B cell (primary cell): ENCODE data around the gene RCAN1. TPM values are rescaled to one million over a fixed set of nuclear protein-coding genes. Genes with fewer than 3 reads are reported as not detected.

ENCODE experiments used
- ATAC-seq: fragments of 200-7000 bp; cut with Tn5 transposase; one replicate; pipeline ENCODE4 v1.10.0; 2021; ENCODE audit warnings: low read depth, mild to moderate bottlenecking, moderate number of reproducible peaks, moderate library complexity
- CTCF ChIA-PET: fragments of 350-600 bp; sonication (Branson Sonifier 250); formaldehyde crosslinking; loops from one replicate; lab custom pipeline; 2021; ENCODE audit warnings: antibody characterized with exemption, inconsistent platforms; lab: Charles Lee
- POLR2A ChIA-PET: fragments of 350-600 bp; sonication (Branson Sonifier 250); formaldehyde crosslinking; loops from one replicate; lab custom pipeline; 2021; ENCODE audit warnings: antibody characterized with exemption; lab: Charles Lee
- DNase-seq: peaks from one replicate; pipeline ENCODE4 v3.0.0; 2013
- H2AFZ ChIP-seq: 2 replicates; pipeline ENCODE4 v1.6.1; 2012; ENCODE audit warnings: mild to moderate bottlenecking, low read depth, low read length; ENCODE audit not compliant: insufficient read depth, poor library complexity, severe bottlenecking
- H3K27ac ChIP-seq, 2 donors: 1 replicate in 1 of 2; 2 replicates in 1 of 2; pipeline ENCODE4 v1.5.1; 2012 to 2013; ENCODE audit warnings: low read length in 2 of 2, mild to moderate bottlenecking in 2 of 2, moderate library complexity in 1 of 2
- H3K27me3 ChIP-seq, 4 experiments: fragments of 200-600 bp in 1 of 4; sonication (generic) in 1 of 4; replicated peaks in 1 of 4; 1 replicate in 2 of 4; 2 replicates in 2 of 4; pipeline versions ENCODE4 v1.6.1 to v1.7.0; 2013 to 2016; ENCODE audit warnings: low read length in 3 of 4, mild to moderate bottlenecking in 2 of 4, mixed read lengths in 1 of 4, moderate library complexity in 1 of 4; ENCODE audit not compliant: insufficient read depth in 4 of 4, control insufficient read depth in 3 of 4; ENCODE audit errors: control extremely low read depth in 1 of 4
- H3K36me3 ChIP-seq, 2 experiments: replicated peaks in 1 of 2; 1 replicate in 1 of 2; 2 replicates in 1 of 2; pipeline versions ENCODE4 v1.6.1 to v1.7.1; 2013; ENCODE audit warnings: low read length in 1 of 2; ENCODE audit not compliant: insufficient read depth in 2 of 2, control insufficient read depth in 1 of 2; ENCODE audit errors: control extremely low read depth in 1 of 2, extremely low read depth in 1 of 2
- H3K4me1 ChIP-seq, 2 donors: fragments of 200-600 bp in 1 of 2; sonication (generic) in 1 of 2; 1 replicate in 1 of 2; 2 replicates in 1 of 2; pipeline versions ENCODE4 v1.5.1 to v1.6.1; 2013 to 2017; ENCODE audit warnings: low read length in 2 of 2; ENCODE audit not compliant: control insufficient read depth in 2 of 2, insufficient read depth in 2 of 2
- H3K4me2 ChIP-seq: replicated peaks from 2 replicates; pipeline ENCODE3; 2012; ENCODE audit warnings: mild to moderate bottlenecking, low read depth, low read length; ENCODE audit not compliant: poor library complexity, severe bottlenecking
- H3K4me3 ChIP-seq, 5 experiments: fragments of 200-600 bp in 1 of 5; sonication (generic) in 1 of 5; 1 replicate in 3 of 5; 2 replicates in 2 of 5; pipeline versions ENCODE4 v1.5.1 to v1.7.0; 2011 to 2016; ENCODE audit warnings: low read length in 4 of 5, mild to moderate bottlenecking in 4 of 5, low read depth in 2 of 5, control low read depth in 1 of 5, moderate library complexity in 1 of 5; ENCODE audit not compliant: insufficient read depth in 1 of 5; ENCODE audit errors: control extremely low read depth in 1 of 5, extremely low read depth in 1 of 5
- H3K79me2 ChIP-seq: fragments of 200-600 bp; sonication (generic); one replicate; pipeline ENCODE4 v1.6.0; 2016; ENCODE audit warnings: low read length; ENCODE audit not compliant: control insufficient read depth, insufficient read depth
- H3K9ac ChIP-seq: fragments of 200-600 bp; sonication (generic); 2 replicates; pipeline ENCODE4 v1.6.1; 2017; ENCODE audit warnings: mild to moderate bottlenecking, low read length, moderate library complexity
- H3K9me3 ChIP-seq, 3 donors: one replicate each; pipeline versions ENCODE4 v1.6.1 to v1.7.1; 2013; ENCODE audit warnings: low read length in 2 of 3; ENCODE audit not compliant: control insufficient read depth in 2 of 3, insufficient read depth in 1 of 3; ENCODE audit errors: control extremely low read depth in 1 of 3
- H4K20me1 ChIP-seq: 2 replicates; pipeline ENCODE4 v1.6.0; 2012; ENCODE audit warnings: mild to moderate bottlenecking, low read length; ENCODE audit not compliant: insufficient read depth, control insufficient read depth, poor library complexity, severe bottlenecking
- H3K27ac Mint-ChIP-seq: one replicate; pipeline ENCODE4 v1.8.0; 2021; ENCODE audit warnings: mixed read lengths
- H3K27me3 Mint-ChIP-seq: one replicate; pipeline ENCODE4 v1.8.0; 2021; ENCODE audit warnings: mixed read lengths
- H3K4me1 Mint-ChIP-seq: one replicate; pipeline ENCODE4 v1.8.0; 2021; ENCODE audit warnings: mixed read lengths
- H3K4me3 Mint-ChIP-seq: one replicate; pipeline ENCODE4 v1.8.0; 2021; ENCODE audit warnings: mixed read lengths
- H3K9me3 Mint-ChIP-seq: one replicate; pipeline ENCODE4 v1.8.0; 2022; ENCODE audit warnings: mixed read lengths; ENCODE audit not compliant: insufficient read depth
- EZH2 ChIP-seq: IDR thresholded peaks from 2 replicates; pipeline ENCODE4 v1.6.1; 2012; ENCODE audit warnings: borderline replicate concordance, low read depth, mild to moderate bottlenecking, moderate library complexity, low read length; ENCODE audit not compliant: insufficient read depth, poor library complexity, severe bottlenecking
- WGBS: methylation state at CpG from one replicate; pipeline ENCODE4 v1.1.5; 2013; ENCODE audit warnings: missing lambda C conversion rate; ENCODE audit not compliant: insufficient coverage; 5-methylcytosine and 5-hydroxymethylcytosine counted together
- intact Hi-C: fragments of 100-400 bp; cut with micrococcal nuclease; formaldehyde crosslinking; loops from one replicate; pipeline ENCODE4 v1.10.0; 2022
- polyA plus RNA-seq: library from polyadenylated mRNA; depleted of rRNA; stranded (reverse); fragments of >200 nt; gene quantifications from 2 replicates; pipeline ENCODE4 v1.2.3, GENCODE V29; 2012
- total RNA-seq, 2 donors: library from RNA; stranded (reverse); fragments of 120-200 nt in 1 of 2; gene quantifications; 1 replicate in 1 of 2; 2 replicates in 1 of 2; pipeline versions ENCODE4 v1.2.3 to v1.2.4, GENCODE V29; 2013 to 2022
- TF ChIP-seq, protein P1 (sequence below): fragments of 200-600 bp; IDR thresholded peaks from one replicate; pipeline ENCODE4 v1.8.0; 2022; ENCODE audit warnings: antibody characterized with exemption, mild to moderate bottlenecking

RCAN1 gene
- total and polyA plus RNA-seq, 2 donors (not counting 1 experiment from before 2014, with no cell fraction given) = 0.97 to 4.4 TPM

DNA sequence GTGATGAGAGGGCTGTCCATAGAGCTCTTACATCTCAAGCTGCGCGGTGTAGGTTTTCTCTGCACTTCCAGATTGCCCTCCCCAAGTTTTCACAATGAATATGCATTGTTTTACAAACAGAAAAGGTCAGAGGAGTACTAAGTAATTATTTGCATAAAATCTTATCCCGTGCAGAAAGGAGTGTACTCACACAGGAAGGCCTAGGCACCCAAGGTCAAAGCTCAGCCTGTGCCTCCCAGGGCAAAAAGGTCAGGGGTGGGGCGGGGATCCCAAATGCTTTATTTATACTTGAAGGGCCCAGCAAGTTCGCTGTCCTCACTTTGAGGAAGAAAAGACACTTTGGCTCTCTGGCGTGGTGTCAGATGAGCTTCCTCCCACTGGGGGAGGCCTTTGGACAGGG lies 92.6 kb downstream of the RCAN1 start:
- no peak overlapping the region for H3K9ac ChIP-seq
- no peak overlapping the region for H3K27ac ChIP-seq
- H3K79me2 ChIP-seq = no peaks in the 10 kb centered on the region
- no peak overlapping the region for H3K4me3 ChIP-seq
- peaks cover 0 to 7% of the 10 kb centered on the region in 2 donors for H3K4me1 ChIP-seq
- no peaks in the 10 kb centered on the region for H3K27me3 Mint-ChIP-seq
- no peaks in the 10 kb centered on the region for H3K9me3 Mint-ChIP-seq
- CTCF ChIA-PET = no interaction called here
- H3K9me3 ChIP-seq = no peaks in the 10 kb centered on the region
- WGBS = 77% methylated on average over 3 of the region's 6 CpGs
- H2AFZ ChIP-seq = no peak overlapping the region
- TF ChIP-seq, protein P1, sequence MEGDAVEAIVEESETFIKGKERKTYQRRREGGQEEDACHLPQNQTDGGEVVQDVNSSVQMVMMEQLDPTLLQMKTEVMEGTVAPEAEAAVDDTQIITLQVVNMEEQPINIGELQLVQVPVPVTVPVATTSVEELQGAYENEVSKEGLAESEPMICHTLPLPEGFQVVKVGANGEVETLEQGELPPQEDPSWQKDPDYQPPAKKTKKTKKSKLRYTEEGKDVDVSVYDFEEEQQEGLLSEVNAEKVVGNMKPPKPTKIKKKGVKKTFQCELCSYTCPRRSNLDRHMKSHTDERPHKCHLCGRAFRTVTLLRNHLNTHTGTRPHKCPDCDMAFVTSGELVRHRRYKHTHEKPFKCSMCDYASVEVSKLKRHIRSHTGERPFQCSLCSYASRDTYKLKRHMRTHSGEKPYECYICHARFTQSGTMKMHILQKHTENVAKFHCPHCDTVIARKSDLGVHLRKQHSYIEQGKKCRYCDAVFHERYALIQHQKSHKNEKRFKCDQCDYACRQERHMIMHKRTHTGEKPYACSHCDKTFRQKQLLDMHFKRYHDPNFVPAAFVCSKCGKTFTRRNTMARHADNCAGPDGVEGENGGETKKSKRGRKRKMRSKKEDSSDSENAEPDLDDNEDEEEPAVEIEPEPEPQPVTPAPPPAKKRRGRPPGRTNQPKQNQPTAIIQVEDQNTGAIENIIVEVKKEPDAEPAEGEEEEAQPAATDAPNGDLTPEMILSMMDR = no peak
- TF ChIP-seq EZH2 = no peak
- H3K27ac Mint-ChIP-seq = no peak overlapping the region
- H3K4me2 ChIP-seq = no peak overlapping the region
- H3K27me3 ChIP-seq = no peaks in the 10 kb centered on the region
- no peaks in the 10 kb centered on the region for H4K20me1 ChIP-seq
- intact Hi-C loops = no loop called here
- DNase-seq (no peak), ATAC-seq (no peak)
- peaks cover 7% of the 10 kb centered on the region for H3K4me1 Mint-ChIP-seq
- H3K36me3 ChIP-seq = no peaks in the 10 kb centered on the region
- POLR2A ChIA-PET = no interaction called here
- H3K4me3 Mint-ChIP-seq = no peak overlapping the region

DNA sequence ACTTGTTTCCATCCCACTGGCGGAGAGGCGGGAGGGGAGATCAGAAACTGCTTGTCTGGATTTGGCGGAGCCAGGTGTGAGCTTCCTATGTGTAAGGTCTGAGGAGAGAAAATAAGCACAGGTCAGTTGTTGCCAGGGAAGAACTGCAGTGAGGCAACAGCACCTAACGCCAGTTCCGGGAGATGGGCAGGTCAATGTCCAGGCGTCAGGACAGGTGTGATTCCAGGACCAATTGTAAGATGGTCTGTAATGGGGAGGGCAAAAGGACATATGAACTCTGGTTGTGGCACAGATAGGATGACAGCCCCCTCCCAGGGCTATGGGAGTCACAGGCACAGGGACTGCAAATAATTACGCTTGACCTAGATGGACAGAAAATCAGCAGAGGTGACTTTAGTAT lies 93.4 kb downstream of the RCAN1 start:
- Histone ChIP-seq H3K4me3 (no peak overlapping the region), H3K27ac (no peak overlapping the region), H3K36me3 (no peaks in the 10 kb centered on the region), H3K9me3 (no peaks in the 10 kb centered on the region), H2AFZ (no peak overlapping the region), H3K4me2 (no peak overlapping the region), H3K27me3 (no peaks in the 10 kb centered on the region), H3K4me1 (peaks cover 0 to 3% of the 10 kb centered on the region in 2 donors), H3K9ac (no peak overlapping the region), H3K79me2 (no peaks in the 10 kb centered on the region), H4K20me1 (no peaks in the 10 kb centered on the region)
- H3K27me3 Mint-ChIP-seq = no peaks in the 10 kb centered on the region
- WGBS = 99% methylated on average over 7 of the region's 7 CpGs
- intact Hi-C loops = no loop called here
- POLR2A ChIA-PET = no interaction called here
- H3K4me1 Mint-ChIP-seq = peaks cover 5% of the 10 kb centered on the region
- H3K27ac Mint-ChIP-seq = no peak overlapping the region
- ATAC-seq (no peak), DNase-seq (no peak)
- H3K9me3 Mint-ChIP-seq = no peaks in the 10 kb centered on the region
- TF ChIP-seq, protein P1 = no peak
- no peak for TF ChIP-seq EZH2
- CTCF ChIA-PET = no interaction called here
- no peak overlapping the region for H3K4me3 Mint-ChIP-seq
